ENCODE measurements around the gene SAYSD1.

Gene SAYSD1

DNA sequence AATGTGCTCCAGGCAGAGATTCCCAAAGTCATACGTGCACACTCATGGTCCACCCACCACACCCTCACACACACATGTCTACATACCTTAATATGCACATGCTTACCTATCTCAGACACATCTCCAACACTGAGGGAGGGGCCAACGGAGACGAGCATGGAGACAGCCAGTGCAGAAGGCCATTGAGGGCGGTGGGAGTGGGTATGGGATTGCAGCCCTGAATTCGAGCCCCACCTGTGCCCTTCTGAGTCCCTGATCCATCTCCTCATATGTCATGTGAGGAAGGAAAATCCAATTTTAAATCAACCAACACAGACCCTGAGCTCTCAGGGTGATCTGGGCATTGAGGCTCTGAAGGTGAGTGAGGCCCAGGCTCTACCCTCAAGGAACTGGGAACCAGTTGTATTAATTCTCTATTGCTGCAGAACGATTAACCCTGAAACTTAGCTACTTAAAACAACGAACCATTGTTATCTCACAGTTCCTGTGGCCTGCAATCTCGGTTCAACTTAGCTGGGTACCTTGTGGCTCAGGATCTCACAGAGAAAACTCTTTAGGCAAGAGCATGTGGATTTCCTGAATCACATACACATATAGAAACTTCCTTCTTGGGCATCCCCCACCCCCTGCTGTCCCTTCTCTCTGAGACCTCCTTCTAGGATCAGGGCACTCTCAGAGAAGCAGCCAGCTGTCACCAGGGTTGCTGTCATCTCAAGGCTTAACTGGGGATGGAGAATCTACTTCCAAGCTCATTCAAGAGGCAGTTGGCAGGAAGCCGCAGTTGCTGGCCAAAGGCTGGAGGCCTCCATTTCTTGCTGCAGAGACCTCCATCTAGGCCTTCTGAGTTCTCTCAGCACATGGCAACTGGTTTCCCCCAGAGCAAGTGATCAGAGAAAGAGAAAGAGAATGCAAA lies 38.1 kb downstream of the SAYSD1 start:
- no peak for DNase-seq

DNA sequence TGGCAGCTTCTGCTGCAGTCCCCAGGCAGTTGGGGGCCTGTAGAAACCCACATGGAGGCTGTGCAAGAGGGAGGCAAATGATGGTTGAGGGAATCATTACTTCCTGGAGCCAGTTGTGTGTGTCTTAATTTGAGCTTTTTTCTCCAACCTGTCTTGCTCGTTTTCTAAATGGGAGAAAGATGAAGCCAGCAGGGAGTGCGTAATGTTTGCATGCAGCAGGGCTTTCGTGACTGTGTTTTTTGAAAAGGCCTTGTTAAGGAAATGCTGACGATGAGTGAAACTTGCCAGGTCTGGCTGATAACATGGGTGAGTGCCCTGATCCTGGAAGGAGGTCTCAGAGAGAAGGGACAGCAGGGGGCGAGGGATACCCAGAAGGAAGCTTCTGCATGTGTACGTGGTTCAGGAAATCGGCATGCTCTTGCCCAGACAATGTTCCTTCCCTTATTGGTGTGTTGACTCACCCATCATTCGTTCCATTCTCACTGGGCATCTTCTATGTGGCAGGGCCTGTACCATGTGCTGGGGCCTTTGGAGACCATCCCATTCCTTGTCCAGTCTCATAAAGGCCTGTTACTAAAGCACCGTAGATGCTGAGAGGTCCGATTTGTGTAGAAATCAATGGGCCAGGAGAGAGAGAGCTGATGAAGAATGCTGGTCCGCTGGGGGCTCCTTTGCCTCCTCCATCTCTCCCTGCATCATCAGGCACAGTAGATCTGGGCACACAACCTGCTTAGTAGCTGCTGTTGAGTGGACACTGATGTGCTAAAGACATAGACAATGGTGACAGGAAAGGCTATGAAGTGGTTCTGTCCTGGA lies 39.0 kb downstream of the SAYSD1 start:
- no peak for DNase-seq

DNA sequence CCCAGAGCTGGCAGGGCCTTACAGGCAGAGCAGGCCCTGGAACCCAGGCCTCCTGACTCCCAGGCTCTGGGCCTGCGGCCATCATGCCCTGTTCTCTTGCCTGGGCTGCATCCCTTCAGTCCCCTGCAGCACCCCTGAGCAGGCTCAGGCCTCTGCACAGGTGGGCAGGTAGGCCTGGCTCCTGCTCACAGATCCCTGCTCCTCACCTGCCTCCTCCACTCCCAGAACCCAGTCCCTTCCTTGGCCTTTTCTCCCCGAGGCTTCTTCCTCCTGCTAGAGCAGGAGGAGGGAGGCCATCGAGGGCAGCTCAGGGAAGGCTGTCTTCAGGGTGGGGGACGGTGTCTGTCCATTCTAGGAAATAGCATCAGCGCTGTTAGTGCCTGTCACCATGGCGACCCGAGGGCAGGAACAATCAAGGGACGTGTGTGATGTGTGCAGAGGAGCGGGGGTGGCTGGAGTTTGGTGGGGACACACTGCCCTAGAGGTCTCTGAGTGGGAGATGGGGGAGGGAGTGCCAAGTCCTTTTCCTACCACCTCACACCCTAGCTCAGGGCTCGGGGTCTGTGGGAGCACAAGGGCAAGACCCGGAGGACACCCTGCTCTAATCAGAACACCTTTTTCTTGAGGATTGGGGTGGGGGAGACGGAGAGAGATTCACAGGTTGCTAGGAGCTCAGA lies 39.8 kb downstream of the SAYSD1 start:
- DNase-seq, result no peak

DNA sequence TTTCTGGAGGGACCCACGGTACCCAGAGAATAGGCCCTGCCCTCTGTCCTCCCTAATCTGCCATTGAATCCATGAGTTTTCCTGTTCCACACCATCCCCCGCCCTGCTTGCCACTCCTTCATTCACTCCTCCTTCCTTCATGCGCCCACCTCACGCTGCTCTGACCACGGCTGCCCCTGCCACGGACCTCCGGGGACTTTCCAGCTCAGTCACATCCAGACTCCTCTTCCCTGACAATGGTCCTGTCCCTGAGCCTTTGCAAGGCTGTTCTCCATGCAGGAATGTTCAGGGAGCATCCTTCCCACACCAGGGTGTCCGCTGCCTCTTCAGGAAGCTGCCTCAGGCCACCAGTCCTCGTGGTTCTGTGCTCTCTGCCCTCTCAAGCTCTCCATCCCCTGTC lies 40.5 kb downstream of the SAYSD1 start:
- no peak for DNase-seq

DNA sequence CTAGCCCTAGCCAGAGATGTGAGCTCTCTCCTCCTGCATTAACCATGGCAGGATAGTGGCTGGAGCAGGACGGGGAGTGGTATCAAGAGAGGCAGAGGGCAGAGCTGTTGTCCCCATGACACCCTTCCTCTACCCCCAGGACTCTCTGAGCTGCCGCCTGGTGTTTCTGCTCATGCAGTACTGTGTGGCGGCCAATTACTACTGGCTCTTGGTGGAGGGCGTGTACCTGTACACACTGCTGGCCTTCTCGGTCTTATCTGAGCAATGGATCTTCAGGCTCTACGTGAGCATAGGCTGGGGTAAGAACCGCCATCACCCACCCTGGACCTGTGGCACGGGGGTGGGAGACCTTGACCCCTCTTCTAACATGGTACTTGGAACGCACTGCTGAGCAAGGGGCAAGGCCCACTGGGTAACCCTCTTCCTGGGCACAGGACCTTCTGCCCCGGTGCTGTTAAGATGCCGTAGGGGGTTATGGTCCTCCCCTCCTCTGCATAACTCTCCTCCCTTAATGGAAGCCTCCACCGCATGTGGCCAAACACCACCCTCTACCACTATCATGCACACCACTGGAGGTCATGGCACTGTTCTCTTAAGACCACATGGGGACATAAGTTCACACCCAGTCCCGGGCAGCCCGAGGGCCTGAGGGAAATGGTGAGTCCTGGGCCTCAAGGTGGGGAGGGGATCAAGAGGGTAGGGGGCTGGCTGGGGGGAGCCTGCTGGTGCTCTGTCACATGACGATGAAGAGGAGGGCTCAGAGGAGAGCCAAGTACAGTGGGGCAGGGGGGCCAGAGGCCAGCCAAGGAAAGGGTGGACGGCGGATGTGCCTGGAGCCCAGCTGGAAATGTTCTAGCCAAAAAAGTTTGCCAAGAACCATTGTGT lies 41.3 kb downstream of the SAYSD1 start:
- DNase-seq, result no peak

DNA sequence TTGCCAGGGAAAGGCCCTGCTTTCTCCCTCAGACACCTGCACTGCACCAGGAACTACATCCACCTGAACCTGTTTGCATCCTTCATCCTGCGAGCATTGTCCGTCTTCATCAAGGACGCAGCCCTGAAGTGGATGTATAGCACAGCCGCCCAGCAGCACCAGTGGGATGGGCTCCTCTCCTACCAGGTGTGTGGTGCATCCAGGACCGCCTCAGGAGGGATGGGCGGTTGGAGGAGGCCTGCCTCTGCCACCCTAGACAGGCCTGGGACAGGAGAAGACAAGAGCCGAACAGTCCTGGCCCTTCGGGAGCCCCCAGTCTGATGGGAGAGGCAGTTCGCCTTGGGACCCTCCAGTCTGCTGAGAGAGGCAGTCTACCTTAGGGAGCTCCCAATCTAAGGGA lies 42.2 kb downstream of the SAYSD1 start:
- no peak for DNase-seq

DNA sequence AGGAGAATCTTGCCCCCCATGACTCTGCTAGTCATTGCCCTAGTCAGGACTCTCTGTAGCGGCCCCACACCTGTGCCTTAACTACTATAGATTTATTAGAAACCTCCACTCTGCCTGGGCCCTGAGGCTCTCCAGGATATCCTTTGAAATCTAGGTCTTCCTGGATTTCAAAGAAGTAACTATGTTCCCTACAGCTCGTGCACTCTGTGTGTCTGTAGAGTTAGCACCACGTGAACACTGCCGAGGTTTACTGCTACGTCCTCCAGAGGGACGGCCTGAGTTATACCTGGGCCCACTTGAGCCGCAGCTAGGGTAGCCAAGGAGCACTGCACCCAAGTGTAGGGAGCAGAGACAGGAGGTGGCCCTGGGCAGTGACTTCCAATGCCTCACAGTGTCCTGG lies 46.6 kb downstream of the SAYSD1 start:
- no peak for DNase-seq

DNA sequence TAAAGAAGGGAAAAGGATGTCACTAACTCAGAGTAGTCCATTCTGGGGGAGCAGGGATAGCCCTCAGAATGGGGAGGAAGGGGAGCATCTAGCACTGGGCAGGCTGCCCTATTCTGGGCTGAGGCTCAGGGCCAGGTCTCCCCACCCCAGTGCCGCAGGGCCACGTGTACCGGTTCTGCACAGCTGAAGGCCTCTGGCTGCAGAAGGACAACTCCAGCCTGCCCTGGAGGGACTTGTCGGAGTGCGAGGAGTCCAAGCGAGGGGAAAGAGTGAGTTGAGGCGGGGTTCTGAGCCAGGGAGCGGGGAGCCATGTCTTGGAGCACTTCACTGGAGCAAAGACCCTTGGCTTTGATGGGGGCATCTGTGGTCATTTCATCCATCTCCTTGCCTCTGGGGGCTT lies 49.4 kb downstream of the SAYSD1 start:
- no peak for DNase-seq

DNA sequence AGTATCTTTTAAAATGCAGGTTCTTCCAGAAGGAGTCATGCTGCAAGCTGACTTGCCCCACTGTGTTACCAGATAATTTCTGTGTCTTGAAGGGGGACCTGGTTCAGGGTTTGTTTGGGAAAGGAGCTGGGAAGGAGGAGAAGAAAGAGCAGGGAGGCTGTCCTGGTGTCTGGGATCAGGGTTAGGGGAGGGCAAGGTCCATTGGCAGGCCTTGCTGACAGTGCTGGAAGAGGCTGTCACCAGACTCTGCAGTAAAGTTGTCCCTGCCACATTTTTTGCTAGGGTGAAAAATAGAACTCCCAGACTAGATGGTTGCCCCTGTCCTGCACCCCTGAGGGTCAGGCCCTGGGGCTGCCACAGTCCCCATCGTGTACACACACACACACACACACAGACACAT lies 51.5 kb downstream of the SAYSD1 start:
- no peak for DNase-seq

DNA sequence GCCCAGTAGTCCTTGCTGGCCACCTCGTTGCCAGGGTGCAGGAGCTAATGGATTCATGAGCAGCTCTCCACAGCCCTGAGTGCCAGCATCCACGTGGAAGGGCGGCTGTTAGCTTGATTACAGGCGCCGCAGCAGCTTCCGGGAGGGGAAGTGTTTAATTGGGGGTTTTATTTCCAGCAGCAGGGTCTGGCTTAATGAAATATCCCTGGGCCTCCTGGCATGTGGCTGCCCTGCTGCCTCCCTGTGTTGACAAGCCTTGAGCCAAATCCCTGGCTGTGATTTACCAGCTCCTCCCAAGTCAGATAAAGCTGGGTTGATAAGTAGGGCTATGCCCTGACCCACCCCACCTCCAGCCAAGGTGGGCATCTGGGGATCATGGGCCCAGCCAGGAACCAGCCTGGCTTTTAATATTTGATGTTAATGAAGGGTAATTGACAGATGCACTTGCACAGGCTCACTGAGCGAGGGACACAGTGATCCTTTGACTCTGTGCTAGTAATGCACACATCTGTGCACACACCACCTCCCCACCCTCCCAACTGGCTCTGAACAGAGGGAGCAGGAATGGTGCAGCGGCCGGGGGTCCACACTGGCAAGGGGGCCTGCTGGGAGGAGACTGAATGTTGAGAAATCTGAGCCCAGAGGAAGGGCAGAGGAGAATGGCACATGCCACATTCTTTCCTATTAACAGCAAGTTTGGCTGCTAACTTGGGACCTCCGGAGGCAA lies 52.8 kb downstream of the SAYSD1 start:
- DNase-seq, result no peak

DNA sequence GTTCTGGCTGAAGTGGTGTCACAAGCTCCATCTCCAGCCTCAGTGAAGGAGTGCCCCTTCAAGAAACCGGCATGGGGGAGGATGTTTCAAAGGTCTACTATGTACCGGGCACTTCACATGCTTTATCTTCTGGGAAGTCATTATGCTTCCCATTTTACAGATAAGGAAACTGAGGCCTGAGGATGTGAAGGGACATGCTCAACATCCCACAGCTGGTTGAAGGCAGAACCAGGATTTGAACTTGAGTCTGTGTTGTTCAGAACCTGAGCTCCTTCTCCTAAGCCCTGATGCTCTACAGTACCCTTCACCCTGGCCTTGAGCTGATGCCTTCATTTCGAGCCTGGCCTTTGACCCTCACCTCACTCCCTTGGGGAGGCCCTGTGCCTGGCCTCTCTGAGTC lies 53.4 kb downstream of the SAYSD1 start:
- DNase-seq, result no peak

DNA sequence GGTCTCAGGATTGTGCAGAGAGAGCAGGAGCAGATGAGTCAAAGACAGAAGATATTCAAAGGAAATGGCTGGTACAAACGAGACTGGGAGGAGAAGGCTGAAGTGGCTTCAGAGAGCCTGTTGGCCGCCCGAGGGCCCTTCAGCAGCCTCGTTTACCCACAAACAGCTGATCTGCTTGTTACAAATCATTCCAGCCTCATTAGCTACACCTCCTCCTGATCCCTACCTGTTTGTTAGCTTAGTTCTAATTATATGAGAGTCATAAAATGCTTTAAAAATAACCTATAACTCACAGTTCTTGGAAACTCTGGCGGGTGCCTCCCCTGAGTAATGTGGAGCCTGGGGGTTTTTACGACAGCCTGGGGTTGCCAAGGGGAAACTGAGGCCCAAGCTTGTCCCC lies 53.8 kb downstream of the SAYSD1 start:
- DNase-seq, result no peak

DNA sequence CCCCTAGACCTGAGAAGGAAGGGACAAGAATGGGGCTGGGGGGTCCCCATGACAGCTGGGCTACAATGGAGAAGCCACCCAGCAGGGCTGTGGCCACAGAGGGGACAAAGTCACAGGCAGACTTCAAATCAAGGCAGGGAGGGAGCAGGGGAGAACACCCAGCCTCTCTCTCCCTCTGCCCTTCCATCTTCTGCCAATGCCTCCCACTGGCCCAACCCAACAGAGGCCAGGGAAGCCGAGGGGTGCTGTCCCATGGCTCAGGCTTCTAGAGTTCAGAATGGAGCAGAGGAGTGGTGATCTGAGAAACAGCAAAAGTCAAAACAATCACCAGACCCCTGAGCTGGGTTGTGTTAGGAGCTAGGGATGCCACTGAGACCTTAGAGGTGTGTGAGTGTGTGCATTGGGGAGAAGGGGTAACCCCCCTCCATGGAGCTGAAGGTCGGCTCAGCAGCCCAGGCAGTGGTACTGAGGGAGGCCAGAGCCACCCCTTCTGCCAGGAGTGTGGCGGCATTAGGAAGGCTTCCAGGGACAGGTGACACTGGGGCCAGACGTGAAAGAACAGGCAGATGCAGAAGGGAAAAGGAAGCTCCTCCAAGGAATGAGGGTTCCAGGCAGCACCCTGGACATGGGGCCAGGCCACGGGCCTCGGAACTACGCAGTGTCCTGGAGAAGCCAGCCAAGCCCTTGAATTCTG lies 54.4 kb downstream of the SAYSD1 start:
- DNase-seq, result no peak

DNA sequence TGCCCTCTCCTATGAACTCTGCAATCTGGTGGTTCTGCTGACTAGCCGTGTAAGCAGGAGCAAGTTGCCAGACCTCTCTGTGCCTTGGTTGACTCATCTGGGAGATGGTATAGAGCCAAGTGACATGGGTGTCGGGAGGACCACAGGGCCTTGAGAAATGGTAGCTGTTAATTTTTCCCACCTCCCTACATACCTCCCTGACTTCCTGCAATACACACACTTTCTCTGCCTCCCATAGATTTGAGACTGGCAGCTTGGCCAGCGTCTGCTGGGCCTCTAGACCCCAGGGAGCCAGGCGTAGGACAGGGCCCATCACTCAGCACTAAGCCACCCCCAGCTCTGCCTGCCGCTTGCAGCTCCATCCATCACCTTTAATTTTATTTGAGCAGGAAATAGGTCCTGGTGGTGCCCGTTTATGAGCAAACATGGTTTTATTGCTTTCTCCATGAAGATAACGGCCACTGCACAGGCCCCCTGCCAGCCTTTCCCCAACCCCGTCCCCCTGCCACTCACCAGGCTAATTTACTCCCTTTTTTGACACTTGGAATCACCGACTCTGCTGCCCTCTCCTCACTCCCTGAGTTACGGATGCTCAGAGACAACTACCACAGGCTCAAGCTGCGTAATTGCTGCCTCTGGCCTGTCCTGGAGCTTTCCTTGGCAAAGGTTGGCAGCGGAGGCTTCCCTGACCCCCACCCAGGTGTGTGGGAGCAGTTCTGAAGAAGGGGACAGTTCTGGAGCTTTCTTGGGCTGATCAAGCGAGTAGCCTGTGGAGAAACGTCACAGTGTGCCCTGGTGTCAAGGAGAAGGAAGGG lies 55.3 kb downstream of the SAYSD1 start:
- DNase-seq, result no peak

DNA sequence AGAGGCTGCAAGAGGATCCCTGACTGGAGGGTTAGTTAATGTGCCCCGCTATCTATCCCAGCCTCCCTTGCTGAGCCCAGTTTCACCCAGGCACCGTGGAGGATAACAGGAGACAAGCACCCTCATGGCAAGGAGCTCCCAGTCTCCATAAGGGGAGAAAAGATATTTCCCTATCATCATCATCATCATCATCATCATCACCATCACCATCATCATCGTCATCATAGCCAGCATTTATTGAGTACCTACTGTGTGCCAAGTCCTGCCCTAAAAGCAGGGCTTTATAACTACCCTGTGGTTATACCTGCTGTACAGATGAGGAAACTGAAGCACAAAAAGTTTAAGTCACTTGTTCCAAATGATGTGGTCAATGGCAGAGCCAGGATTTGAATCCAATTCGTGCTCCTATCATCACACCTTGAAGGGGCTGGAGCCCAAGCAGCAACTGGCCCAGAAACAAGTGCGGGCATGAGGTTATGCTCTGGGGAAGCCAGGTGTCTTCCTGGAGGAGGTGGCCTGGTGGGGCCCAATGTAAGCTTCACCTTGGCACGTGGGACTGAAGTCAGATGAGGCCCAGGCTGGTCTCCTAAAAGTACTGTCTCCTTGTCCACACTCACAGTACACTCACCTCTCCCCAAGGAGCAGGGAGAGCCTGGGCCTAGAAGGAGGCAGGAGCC lies 56.4 kb downstream of the SAYSD1 start:
- DNase-seq, result no peak

DNA sequence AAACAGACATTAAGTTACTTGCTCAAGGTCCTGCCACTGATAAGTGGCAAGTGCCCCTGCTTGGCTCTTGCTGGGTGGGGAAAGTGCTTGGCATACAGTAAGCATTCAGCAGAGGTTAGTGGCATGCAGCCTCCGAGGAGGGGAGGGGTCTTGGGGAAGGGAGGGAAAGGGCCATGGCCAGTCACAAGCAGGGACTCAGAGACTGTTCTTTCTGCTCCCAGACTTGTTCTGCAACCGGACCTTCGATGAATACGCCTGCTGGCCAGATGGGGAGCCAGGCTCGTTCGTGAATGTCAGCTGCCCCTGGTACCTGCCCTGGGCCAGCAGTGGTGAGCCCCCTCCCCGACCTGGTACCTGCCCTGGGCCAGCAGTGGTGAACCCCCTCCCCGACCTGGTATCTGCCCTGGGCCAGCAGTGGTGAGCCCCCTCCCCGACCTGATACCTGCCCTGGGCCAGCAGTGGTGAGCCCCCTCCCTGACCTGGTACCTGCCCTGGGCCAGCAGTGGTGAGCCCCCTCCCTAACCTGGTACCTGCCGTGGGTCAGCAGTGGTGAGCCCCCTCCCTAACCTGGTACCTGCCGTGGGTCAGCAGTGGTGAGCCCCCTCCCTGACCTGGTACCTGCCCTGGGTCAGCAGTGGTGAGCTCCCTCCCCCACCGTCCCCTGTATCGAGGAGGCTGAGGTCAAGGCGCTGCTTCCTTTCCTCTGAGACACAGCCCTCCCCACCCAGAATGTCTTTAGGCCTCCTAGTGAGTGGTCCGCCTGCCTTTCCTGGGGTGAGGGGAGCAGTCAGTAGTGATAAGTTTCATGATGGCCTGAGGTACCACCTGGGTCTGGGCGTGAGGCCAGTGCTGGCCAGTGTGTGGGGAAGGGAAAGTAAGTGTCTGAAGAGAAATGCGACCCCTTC lies 57.5 kb downstream of the SAYSD1 start:
- no peak for DNase-seq

DNA sequence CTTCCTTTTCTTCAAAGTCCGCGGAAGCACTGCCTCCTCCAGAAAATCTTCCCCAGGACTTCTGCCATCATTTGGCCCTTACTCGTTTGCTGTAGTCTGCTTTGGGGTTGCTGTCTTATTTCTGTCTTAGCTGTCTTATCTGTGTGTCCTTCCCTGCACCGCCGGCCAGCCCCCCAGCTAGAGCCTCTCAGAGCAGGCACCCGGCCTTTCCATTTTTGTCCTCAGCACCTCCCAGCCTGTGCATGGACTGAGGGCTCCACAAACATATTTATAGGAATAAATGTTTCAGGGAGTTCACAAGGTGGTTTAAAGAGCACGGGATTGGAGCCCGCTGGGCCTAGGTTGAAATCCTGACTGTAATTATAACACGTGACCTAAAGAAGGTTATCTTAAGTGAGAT lies 58.3 kb downstream of the SAYSD1 start:
- DNase-seq, result no peak

DNA sequence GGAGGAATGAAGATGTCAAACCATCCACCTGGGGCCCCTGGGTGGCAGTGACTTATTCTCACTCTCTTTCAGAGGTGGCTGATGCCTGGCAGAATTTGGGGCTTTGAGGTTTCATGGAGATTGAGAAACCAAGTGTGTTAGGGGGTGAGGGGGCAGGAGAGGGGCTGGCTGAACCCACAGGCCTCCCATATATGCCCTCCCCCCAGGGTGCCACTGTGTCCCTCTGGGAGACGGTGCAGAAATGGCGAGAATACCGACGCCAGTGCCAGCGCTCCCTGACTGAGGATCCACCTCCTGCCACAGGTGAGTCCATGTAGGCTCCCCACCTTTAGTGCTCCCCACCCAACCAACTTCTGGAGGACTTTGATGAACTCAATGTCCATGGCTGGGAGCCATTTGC lies 58.8 kb downstream of the SAYSD1 start:
- DNase-seq, result no peak

DNA sequence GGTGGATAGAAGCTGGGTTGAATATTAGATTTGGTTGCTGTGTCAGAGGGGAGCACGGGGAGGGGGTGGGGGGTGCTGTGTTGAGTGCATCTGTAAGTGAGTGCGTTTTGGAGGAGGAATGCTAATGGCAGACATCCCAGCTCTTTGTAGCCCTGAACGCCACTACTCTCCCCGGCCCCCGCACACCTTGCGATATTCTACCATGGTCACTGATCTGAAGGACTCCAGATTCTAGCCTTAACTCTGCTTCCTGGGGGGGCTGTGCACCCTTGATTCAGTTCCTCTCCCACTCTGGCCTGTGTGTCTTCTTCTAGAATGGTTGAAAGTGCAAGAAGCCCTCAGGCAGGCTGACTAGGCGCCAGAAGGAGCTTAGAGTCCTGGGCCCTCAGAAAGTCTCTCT lies 59.3 kb downstream of the SAYSD1 start:
- DNase-seq, result no peak
